NCI-H1092 (cell line): Measurements from ENCODE around the gene DIP2A.

Source experiments
- DNase-seq: peaks from one replicate; lab custom pipeline; 2025; lab: John Stamatoyannopoulos, UW

DIP2A gene

DNA sequence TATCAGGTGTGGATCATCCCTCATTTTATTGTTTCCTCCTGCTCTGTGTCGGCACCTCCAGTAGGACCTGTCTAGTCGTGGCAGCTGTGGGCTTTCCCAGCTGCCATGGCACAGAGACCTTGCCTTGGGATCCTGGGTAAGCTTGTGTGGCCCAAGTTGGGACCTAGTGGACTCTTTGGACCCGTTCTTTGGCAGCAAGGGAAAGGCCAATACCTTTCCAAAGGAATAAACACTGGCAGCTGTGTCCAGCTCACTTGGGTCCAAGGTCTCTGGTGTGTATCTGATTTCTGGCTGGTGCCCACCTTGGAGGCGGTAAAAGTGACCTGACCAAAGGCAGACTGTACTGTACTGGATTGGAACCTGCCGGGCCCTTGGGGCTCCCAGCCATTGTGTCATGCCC, 21.8 kb downstream of the DIP2A start:
- DNase-seq, result no peak

DNA sequence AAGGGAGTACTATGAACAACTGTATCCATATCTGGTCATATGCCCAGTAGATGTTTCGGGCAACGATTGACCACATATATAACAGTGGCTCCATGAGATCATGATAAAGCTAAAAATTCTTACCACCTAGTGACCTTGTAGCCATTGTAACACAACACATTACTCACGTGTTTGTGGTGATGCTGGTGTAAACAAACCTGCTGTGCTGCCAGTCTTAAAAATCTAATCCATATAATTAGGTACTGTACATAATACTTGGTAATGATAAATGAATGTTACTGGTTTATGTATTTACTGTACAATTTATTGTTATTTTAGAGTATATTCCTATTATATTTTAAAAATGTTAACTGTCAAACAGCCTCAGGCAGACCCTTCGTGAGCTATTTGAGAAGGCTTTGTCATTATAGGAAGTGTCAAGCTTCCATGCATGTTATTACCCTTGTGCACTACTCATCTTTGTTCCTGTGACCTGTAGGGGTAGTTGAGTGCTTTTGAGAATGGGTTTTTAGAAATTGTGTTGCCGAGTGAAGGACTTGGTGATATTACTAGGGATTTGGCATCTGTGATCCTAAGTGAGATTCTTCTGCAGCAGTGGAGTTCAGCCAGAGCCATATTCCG, 23.6 kb downstream of the DIP2A start:
- no peak for DNase-seq

DNA sequence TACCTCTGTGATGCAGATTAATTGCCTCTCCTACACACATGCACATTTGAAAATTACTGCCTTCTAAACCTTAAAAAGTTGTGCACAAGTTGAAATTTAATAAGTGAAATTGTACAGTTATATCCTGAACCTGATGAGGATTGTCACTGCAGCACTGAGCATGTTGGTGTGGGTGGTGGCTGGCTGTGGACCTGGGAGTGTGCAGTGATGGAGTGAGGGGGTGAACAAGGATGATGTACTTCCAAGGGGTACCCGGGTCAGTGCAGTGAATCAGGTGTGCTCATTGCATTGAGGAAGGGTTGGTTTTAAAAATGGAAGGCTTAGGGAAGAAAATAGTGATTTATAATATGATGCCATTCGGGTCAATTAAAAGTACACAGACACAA, 24.1 kb downstream of the DIP2A start:
- DNase-seq, result no peak

DNA sequence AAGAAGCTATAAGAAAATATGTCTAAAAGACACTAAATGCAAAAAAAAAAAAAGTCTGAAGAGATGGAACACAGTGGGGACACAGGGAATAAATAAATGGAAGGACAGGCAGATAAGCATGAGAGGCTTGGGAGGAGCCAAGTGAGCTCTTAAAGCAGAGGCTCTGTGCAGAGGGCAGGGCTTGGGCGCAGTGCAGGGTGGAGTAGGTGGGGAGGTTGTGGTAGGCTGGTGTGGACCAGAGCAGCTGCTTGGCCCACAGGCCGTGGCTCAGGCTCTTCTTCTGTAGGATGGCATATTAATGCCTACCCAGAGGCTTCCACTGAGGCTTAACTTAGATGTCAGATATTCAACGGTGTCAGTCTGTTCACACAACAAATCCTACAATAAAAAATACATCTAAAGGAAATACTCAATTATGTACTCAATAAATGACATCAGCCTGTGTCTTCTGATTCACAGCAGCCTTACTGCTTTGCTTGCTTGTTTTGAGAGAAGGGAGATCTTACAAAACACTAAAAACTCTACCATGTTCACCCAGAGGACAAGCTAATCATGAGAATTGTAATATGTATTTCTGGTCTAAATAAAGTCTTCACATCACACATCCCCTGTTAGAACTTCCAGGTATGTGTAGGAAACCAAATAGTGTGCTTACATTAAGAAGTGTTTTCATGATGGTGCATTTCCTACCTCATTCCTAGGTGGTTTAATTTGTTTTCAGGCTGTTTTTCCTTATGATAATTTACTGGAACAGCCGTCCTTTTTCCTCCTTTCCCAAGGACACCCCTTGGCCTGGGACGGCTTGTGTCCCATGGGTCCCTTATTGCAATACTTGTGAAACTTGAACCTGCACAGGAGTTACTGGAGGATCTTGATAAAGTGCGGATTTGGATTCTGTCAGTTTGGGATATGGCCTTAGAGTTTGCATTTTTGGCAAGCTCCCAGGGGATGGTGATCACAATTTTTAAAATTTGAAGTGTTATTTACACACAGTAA, 24.9 kb downstream of the DIP2A start:
- DNase-seq, result no peak

DNA sequence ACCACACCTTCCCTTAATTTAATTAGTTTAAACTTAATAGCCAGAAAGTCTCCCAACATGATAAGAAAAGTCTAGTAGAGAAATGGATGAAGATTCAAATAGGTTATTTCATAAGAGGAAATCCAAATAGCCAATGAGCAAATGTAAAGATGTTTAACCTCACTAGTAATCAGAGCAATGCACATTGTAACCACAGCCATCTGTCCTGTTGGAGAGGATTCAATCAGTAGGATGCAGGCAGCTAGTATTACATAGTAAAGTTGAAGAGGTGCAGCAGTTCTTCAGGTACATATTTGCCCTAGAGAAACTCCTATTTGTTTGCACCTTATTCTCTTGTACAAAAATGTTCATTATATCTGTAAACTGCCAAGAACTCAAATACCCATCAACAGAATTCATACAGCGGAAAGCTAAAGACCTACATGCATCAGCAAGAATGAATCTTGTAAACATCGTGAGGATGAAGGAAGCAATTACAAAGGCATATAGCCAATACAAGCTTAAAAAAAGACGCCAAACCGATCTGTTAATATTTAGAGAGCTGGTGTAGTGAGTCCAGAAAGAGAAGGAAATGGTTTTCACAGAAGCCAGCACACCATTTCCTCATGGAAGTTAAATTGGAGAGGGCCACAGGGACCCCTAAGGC, 27.9 kb downstream of the DIP2A start:
- DNase-seq, result no peak

DNA sequence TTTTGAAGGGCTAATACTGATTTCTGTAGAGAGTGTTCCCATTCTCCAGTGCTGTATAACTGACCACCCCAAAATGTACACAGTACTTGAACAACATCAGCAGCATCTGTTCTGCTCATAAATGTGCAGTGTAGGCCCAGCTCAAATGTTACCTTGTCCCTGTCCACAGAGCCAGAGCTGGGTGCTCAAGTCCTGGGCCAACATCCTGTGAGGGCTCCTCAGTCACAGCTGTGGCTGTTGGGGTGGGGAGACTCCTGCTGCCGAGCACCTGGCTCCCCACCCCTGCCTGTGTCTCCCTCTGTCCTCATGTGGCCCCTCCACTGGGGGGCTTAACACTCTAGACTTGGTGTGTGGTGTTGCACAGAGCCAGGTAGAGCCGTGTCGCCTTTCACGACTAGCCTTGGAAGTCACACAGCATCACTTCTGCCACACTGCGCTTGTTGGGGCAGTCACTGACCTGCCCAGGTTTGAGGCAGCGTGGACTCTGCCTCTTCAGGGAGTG, 30.5 kb downstream of the DIP2A start:
- no peak for DNase-seq

DNA sequence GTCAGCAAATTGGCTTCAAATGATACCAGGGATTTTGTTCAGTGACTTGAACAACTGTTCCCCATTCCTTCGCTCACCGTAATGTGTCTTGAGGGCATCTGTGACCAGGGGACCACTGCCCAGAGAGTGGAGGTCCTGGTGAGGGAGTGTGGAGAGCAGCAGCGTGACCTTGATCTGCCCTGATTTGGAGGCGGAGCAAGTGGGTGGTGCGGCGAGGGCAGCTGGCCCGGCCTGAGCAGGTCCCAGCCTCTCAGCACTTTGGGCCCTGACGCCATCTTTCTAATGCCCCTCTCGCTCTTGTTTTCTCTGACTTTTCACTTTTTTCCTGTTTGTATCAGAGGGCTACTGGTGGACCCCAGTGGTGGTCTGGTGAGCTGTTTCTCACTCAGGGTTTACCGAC, 31.1 kb downstream of the DIP2A start:
- no peak for DNase-seq

DNA sequence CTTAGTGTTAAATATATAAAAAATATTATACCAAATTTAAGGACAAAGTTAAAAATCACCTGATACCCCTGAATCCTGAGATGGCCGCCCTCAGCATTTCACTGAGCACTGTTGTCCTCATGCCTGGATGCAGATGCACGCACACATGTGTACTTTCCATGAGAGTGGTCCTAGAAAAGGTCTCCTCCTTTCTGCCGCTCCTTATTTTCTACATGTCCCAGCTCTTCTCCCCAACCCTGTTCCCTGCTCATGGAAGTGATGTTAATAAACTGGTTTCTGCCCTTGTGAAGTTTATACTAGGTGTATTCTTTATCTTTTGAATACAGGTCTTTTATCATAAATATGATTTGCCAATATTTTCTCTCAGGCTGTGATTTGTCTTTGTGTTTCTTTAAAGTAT, 32.9 kb downstream of the DIP2A start:
- no peak for DNase-seq

DNA sequence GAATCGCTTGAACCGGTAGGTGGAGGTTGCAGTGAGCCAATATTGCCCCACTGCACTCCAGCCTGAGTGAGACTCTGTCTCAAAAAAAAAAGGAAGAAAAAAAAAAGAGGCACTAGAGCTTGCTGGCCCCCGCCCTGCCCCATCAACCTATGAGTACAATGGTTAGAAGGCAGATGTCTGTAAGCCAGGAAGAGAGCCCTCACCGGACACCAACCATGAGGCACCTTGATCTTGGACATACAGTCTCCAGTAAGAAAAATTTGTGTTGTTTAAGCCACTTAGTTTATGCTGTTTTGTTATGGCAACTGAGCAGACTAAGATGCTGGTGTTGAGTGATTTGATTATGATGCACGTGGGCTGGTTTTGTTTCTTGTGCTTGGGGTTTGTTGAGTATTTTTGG, 34.2 kb downstream of the DIP2A start:
- DNase-seq, result no peak

DNA sequence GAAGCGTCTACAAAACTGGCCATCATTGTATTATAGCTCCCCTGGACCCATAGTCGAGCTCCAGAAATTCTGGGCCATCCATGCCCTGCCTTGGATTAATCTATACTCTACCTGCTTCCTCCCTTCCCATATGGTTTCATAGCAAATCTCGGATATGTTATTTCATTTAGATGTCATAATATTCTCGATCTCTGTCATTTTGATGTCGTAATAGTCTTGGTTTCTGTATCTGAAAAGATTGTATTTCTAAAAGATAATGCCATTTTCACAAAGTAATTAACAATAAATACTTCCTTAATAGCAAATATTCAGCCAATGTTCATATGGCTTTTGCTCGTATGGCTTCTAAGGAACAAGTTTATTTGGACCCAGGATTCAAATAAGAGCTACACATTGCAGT, 35.1 kb downstream of the DIP2A start:
- DNase-seq, result no peak

DNA sequence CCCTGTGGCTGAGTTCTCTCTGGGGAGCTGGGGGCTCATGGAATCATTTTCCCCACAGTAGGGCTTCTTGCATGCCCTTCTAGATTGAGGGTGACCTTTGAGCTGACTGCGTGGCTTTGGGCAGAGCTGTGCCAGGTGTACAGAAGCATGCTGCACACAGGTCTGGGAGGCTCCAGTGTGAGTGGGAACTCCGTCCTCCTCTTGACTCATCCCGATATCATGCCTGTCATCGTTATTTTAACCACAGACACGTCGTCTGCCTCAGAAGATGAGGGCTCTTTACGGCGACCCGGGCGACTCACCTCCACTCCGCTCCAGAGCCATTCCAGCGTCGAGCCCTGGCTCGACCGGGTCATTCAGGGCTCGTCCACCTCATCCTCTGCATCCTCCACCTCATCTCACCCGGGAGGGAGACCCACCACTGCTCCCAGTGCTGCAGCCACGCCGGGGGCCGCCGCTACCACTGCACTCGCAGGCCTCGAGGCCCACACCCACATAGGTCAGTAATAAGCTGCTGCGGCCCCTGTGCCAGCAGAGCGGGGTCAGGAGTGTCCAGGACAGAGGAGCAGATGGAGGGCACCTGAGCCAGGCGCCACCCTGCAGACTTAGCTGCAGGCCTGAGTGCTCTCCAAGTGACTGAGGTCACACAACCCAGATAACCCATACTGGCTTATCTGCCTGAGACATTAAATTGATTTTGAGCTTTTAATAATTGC, 39.8 kb downstream of the DIP2A start:
- DNase-seq, result no peak

DNA sequence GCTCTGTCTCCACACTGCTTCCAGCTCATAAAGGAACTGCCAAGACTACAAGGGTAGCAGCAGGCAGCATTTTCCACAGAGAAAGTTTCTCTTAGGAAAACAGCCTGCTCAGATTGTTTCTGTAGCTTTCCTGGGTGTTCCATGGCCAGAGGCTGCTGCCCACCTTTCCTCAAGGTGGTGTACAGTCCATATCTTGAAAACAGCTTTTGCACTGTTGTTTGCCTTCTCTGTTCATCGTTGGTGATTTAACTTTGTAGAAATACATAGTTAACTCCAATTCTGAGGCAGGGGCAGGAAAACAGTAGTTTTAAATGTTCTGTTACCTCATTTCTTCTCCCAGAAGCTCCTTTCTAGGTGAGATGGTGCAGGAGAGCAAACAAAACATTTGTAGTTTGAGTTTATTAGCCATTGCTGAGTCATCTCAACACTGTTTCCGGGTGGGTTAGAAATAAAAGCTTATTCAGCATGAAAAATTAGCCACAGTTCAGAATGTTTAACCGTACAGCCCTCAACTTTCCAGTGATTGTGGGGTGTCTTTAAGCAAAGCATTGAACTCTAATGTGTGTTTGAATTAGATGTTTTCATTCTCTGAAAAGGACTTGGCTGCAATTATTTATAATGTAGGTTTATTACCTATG, 41.7 kb downstream of the DIP2A start:
- DNase-seq, result no peak

DNA sequence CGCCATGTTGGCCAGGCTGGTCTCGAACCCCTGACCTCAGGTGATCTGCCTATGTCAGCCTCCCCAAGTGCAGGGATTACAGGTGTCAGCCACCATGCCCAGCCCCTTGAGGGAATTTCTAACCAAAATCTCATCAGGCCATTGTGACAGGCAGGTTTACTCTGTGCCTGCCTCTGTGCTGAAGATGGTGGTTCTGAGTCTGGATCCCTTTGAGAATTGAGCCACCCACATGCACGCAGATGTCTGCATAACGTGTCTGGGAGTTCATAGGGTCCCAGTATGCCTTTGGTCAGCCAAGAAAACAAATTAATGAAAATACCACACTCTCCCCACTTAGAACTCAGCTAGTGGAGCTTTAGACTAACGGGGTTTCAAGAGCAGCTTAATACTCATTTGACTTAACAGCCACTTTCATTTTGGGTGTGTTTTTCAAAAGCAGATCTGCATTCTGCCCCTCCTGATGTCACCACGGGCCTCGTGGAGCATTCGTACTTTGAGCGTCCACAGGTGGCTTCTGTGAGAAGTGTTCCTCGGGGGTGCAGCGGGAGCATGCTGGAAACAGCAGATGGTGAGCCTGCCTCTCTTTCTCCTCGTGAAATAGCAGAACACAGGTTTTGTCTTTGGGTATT, 45.3 kb downstream of the DIP2A start:
- DNase-seq, result no peak

DNA sequence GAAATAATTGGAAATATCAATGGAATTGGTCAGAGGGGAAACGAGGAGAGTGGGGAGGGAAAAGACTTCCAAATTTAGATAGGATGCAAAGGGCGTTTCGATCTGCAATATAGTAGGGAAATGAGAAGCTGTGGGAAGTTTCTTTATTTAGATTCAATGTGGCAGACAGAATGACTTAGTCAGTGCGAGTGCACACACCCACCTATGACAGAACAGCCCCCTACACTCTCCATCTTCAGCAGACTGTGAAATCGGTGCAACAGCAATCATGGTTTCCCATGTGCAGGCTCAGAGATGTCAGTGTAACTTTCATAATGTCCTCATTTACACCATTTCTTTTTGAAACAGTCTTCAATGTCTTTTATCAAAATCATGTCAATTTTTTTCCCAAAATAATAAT, 46.0 kb downstream of the DIP2A start:
- DNase-seq, result no peak

DNA sequence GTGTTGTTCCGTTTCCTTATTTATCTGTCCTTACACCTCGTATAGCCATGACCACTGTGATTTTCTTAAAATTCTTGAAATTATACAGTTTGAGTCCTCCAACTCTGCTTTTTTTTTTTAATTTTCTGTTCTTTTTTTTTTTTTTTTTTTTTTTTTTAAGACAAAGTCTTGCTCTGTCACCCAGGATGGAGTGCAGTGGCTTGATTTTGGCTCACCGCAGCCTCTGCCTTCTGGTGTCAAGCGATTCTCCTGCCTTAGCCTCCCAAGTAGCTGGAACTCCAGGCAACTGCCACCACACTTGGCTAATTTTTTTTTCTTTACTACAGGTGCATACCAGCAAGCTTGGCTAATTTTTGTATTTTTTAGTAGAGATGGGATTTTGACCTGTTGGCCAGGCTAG, 48.9 kb downstream of the DIP2A start:
- no peak for DNase-seq

DNA sequence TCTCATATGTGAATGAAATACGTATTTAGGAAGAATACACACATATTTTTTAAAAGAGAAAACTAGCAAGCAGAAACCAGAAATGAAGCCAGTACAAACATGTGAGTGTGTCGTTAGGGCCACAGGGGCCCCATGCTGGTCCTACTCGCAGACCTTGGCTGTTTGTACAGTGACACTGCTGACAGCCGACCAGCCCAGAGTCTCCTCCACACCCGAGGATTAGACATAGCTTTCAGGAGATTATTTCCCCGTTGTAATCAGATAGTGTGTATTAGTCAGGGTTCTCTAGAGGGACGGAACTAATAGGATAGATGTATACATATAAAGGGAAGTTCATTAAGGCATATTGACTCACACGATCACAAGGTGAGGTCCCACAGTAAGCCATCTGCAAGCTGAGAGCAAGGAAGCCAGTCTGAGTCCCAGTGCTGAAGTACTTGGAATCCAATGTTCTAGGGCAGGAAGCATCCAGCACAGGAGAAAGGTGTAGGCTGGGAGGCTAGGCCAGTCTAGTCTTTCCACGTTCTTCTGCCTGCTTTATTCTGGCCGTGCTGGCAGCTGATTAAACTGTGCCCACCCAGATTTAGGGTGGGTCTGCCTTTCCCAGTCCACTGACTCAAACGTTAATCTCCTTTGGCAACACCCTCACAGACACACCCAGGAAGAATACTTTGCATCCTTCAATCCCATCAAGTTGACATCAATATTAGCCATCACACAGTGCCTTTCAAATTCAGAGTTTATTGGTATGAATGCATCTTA, 51.2 kb downstream of the DIP2A start:
- no peak for DNase-seq

DNA sequence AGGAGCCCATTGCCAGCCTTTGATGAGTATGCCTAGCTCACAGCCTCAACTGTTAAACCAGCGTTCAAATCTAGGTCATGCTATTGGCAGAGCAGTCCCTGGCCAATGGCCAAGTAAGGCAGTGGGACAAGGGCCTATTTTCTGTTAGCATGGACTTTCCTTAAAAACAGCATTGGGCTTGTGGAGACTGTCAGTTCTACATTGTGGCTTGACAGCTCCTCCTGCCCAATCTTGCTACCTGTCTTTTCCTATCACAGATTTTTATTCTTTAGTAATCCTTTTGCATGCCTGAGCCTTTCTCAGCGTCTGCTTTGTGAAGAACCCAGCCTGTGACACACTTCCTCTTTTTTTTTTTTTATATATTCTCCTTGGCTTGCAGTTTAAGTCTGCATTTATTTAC, 56.4 kb downstream of the DIP2A start:
- no peak for DNase-seq

DNA sequence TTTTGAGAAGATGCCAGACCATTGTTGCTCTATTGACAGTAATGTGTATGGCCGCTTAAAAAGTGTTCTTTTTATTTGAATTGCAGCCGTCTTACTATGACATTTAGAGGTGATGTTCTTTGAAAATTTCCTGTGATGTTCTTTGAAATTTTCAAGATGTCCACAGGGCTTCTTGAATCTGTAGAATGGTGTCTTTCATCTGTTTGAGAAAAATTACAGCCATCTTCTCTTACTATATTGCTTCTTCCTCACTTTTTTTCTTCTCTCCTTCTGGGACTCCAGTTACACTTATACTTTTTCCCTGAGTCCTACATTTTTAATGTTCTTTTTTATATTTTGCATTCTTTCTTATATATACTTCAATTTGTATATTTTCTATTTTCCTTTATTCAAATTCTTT, 57.4 kb downstream of the DIP2A start:
- no peak for DNase-seq

DNA sequence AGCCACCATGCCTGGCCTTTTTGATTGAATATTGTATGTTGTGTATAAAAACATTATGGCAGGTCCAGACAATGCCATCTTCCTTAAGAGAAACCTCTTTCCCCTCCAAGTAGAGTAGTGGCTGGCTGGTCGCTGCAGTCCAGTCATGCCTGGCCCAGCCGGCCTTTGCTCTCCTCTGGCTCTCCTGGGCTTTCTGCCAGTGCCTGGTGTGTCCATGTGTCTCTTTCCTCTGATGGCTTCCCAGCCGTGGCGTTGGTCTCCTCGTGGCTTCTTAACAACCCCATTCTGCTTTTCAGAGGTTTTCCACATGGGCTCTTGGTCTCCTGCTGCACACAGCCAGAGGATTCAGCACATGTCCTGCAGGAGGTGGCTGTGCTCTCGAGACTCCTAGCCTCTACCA, 58.7 kb downstream of the DIP2A start:
- no peak for DNase-seq

DNA sequence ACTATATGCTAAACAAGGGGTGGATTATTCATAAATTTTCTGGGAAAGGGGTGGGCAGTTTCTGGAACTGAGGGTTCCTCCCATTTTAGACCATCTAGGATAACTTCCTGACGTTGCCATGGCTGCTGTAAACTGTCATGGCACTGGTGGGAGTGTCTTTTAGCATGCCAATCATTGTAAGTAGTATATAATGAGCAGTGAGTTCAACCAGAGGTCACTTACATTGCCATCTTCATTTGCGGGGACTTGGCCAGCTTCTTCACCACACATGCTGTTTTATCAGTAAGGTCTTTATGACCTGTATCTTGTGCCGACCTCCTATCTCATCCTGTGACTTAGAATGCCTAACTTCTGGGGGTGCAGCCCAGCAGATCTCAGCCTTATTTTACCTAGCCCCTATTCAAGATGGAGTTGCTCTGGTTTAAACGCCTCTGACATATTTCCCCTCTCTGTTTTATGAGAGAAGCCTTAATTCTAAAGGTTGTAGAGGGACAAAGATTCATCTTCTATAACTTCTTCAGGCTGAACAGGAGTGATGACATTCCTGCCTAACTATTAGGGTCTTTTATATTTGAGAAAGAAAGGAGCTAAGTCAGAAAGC, 60.4 kb downstream of the DIP2A start:
- DNase-seq, result no peak
